Mesenchymal stem cell (in vitro differentiated cells and primary cell): ENCODE measurements around the gene BIVM.

ENCODE experiments used
- DNase-seq: peaks from one replicate; pipeline ENCODE4 v3.0.0-alpha.2; 2013
- H2AFZ ChIP-seq: one replicate; pipeline ENCODE4 v1.6.1; 2013; ENCODE audit warnings: low read depth, mild to moderate bottlenecking, control low read depth, inconsistent platforms, low read length, moderate library complexity
- H2AK5ac ChIP-seq: 2 replicates; pipeline ENCODE4 v1.6.1; 2013; ENCODE audit warnings: low read length, moderate library complexity, mild to moderate bottlenecking, inconsistent platforms; ENCODE audit not compliant: severe bottlenecking
- H2BK120ac ChIP-seq: one replicate; pipeline ENCODE4 v1.6.1; 2013; ENCODE audit warnings: low read depth, mild to moderate bottlenecking, inconsistent platforms, low read length, moderate library complexity
- H2BK12ac ChIP-seq, 2 experiments: one replicate each; pipeline ENCODE4 v1.6.1; 2013; ENCODE audit warnings: inconsistent platforms in 2 of 2, low read length in 2 of 2, mild to moderate bottlenecking in 2 of 2, moderate library complexity in 2 of 2, control low read depth in 1 of 2
- H2BK15ac ChIP-seq: one replicate; pipeline ENCODE4 v1.6.1; 2013; ENCODE audit warnings: mild to moderate bottlenecking, low read depth, inconsistent platforms; ENCODE audit not compliant: poor library complexity, severe bottlenecking
- H2BK5ac ChIP-seq: 2 replicates; pipeline ENCODE4 v1.6.1; 2013; ENCODE audit warnings: low read depth, mild to moderate bottlenecking, low read length, control low read depth, inconsistent platforms; ENCODE audit not compliant: poor library complexity, severe bottlenecking
- H3K14ac ChIP-seq, 2 experiments: one replicate each; pipeline ENCODE4 v1.6.1; 2013; ENCODE audit warnings: inconsistent platforms in 2 of 2, low read length in 2 of 2, control low read depth in 1 of 2, mild to moderate bottlenecking in 1 of 2, moderate library complexity in 1 of 2
- H3K18ac ChIP-seq, 2 experiments: one replicate each; pipeline ENCODE4 v1.6.1; 2013; ENCODE audit warnings: inconsistent platforms in 2 of 2, low read length in 2 of 2, control low read depth in 1 of 2, low read depth in 1 of 2, mild to moderate bottlenecking in 1 of 2
- H3K23ac ChIP-seq, 2 experiments: one replicate each; pipeline ENCODE4 v1.6.1; 2013; ENCODE audit warnings: inconsistent platforms in 2 of 2, low read length in 2 of 2, mild to moderate bottlenecking in 2 of 2, moderate library complexity in 2 of 2, control low read depth in 1 of 2
- H3K27ac ChIP-seq: 2 replicates; pipeline ENCODE4 v1.5.1; 2013; ENCODE audit warnings: mild to moderate bottlenecking, moderate library complexity, low read length, control low read depth, inconsistent platforms; ENCODE audit not compliant: poor library complexity, severe bottlenecking
- H3K27me3 ChIP-seq, 2 experiments: 2 replicates each; pipeline versions ENCODE4 v1.6.1 to v1.7.0; 2013; ENCODE audit warnings: low read length in 2 of 2, mild to moderate bottlenecking in 2 of 2, moderate library complexity in 2 of 2, control low read depth in 1 of 2, inconsistent platforms in 1 of 2; ENCODE audit not compliant: control insufficient read depth in 1 of 2, insufficient read depth in 1 of 2
- H3K36me3 ChIP-seq, 2 experiments: 2 replicates each; pipeline versions ENCODE4 v1.6.1 to v1.7.0; 2013; ENCODE audit warnings: low read length in 2 of 2, control low read depth in 1 of 2, inconsistent platforms in 1 of 2, low read depth in 1 of 2, mild to moderate bottlenecking in 1 of 2; ENCODE audit not compliant: insufficient read depth in 2 of 2, control insufficient read depth in 1 of 2
- H3K4ac ChIP-seq, 2 experiments: one replicate each; pipeline ENCODE4 v1.6.1; 2013; ENCODE audit warnings: inconsistent platforms in 2 of 2, low read length in 2 of 2, mild to moderate bottlenecking in 2 of 2, moderate library complexity in 2 of 2, control low read depth in 1 of 2, low read depth in 1 of 2
- H3K4me1 ChIP-seq: 2 replicates; pipeline ENCODE4 v1.6.1; 2013; ENCODE audit warnings: low read depth, low read length, control low read depth; ENCODE audit not compliant: control insufficient read depth, insufficient read depth
- H3K4me2 ChIP-seq: 2 replicates; pipeline ENCODE4 v1.6.1; 2013; ENCODE audit warnings: low read length, mild to moderate bottlenecking, inconsistent platforms; ENCODE audit not compliant: poor library complexity, severe bottlenecking
- H3K4me3 ChIP-seq, 2 experiments: 2 replicates each; pipeline versions ENCODE4 v1.5.1 to v1.7.0; 2013; ENCODE audit warnings: low read length in 2 of 2, mild to moderate bottlenecking in 2 of 2, control low read depth in 1 of 2, low read depth in 1 of 2; ENCODE audit not compliant: insufficient read depth in 1 of 2
- H3K79me1 ChIP-seq: replicated peaks from 2 replicates; pipeline ENCODE4 v1.6.1; 2013; ENCODE audit warnings: mild to moderate bottlenecking, control low read depth, low read length, inconsistent platforms; ENCODE audit not compliant: poor library complexity, severe bottlenecking
- H3K9ac ChIP-seq: 2 replicates; pipeline ENCODE4 v1.7.0; 2013; ENCODE audit warnings: mild to moderate bottlenecking, low read length, moderate library complexity
- H3K9me3 ChIP-seq: 2 replicates; pipeline ENCODE4 v1.7.0; 2013; ENCODE audit warnings: mild to moderate bottlenecking, low read length; ENCODE audit not compliant: control insufficient read depth
- H4K8ac ChIP-seq: one replicate; pipeline ENCODE4 v1.6.1; 2013; ENCODE audit warnings: inconsistent platforms, mild to moderate bottlenecking, low read length, moderate library complexity
- H4K91ac ChIP-seq: one replicate; pipeline ENCODE4 v1.6.1; 2013; ENCODE audit warnings: mild to moderate bottlenecking, low read length, inconsistent platforms
- WGBS: methylation state at CpG from one replicate; pipeline ENCODE4 v1.1.7; 2013; ENCODE audit warnings: mixed read lengths; 5-methylcytosine and 5-hydroxymethylcytosine counted together

Gene BIVM

GRCh38 chr13:102814025-102814607 lies 15.2 kb downstream of the BIVM start:
- H3K9ac ChIP-seq, result no peak overlapping the region

DNA sequence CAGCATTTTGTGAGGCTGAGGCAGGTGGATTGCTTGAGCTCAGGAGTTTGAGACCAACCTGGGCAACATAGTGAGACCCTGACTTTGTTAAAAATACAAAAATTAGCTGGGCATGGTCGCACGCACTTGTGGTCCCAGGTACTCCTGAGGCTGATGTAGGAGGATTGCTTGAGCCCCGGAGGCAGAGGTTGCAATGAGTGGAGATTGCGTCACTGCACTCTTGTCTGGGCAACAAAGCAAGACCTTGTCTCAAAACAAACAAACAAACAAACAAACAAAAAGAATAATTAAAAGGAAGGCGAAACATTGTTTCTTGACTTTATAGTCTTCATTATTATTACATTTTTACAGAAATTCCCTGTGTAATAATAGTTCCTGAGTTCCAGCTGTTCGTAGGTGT lies 15.9 kb downstream of the BIVM start:
- H3K9ac ChIP-seq, result no peak overlapping the region
- H3K4me1 ChIP-seq, result peaks cover 9% of the 10 kb centered on the region

More at GRCh38 chr13:102814025-102814607, 15.2 kb downstream of the BIVM start:
- DNase-seq, result no peak
- H2AK5ac ChIP-seq, result peak overlapping the region; percentile 91
- no peaks in the 10 kb centered on the region for H3K79me1 ChIP-seq
- H3K27ac ChIP-seq, result peak overlapping the region; percentile 63
- no peak overlapping the region for H3K14ac ChIP-seq
- no peak overlapping the region for H4K91ac ChIP-seq
- no peak overlapping the region for H3K4me3 ChIP-seq
- no peak overlapping the region for H4K8ac ChIP-seq
- no peak overlapping the region for H3K23ac ChIP-seq
- H2BK5ac ChIP-seq, result no peak overlapping the region
- no peak overlapping the region for H2BK15ac ChIP-seq
- 95% methylated on average over 7 of the region's 7 CpGs for WGBS
- H3K18ac ChIP-seq, result no peak overlapping the region
- no peak overlapping the region for H2BK12ac ChIP-seq
- peaks cover 8% of the 10 kb centered on the region for H3K4me1 ChIP-seq
- H2AFZ ChIP-seq, result no peak overlapping the region
- H2BK120ac ChIP-seq, result no peak overlapping the region
- H3K27me3 ChIP-seq, result no peaks in the 10 kb centered on the region
- H3K36me3 ChIP-seq, result peaks cover 7 to 59% of the 10 kb centered on the region in 2 experiments
- no peak overlapping the region for H3K4me2 ChIP-seq
- peaks cover 13% of the 10 kb centered on the region for H3K9me3 ChIP-seq
- no peak overlapping the region for H3K4ac ChIP-seq

GRCh38 chr13:102815788-102816187 lies 16.9 kb downstream of the BIVM start:
- WGBS, result 100% methylated on average over 3 of the region's 5 CpGs
- Histone ChIP-seq H3K36me3 (peaks cover under 1 to 56% of the 10 kb centered on the region in 2 experiments), H3K18ac (no peak overlapping the region)

More for the DNA sequence above, 15.9 kb downstream of the BIVM start:
- Histone ChIP-seq H3K23ac (no peak overlapping the region), H2AK5ac (peak overlapping the region; percentile 95), H2BK5ac (peak overlapping the region; percentile 10), H3K79me1 (no peaks in the 10 kb centered on the region), H2BK120ac (no peak overlapping the region), H3K4me2 (no peak overlapping the region), H3K27ac (peak overlapping the region; percentile 41), H2BK15ac (no peak overlapping the region), H3K27me3 (no peaks in the 10 kb centered on the region), H3K36me3 (peaks cover 5 to 60% of the 10 kb centered on the region in 2 experiments), H3K18ac (no peak overlapping the region), H2BK12ac (no peak overlapping the region), H4K91ac (no peak overlapping the region), H3K9me3 (peaks cover 13% of the 10 kb centered on the region), H3K4ac (no peak overlapping the region), H3K4me3 (no peak overlapping the region), H2AFZ (no peak overlapping the region), H4K8ac (no peak overlapping the region), H3K14ac (no peak overlapping the region)
- DNase-seq, result no peak
- 96% methylated on average over 4 of the region's 6 CpGs for WGBS

GRCh38 chr13:102816708-102817107 lies 17.8 kb downstream of the BIVM start:
- no peak overlapping the region for H2AK5ac ChIP-seq
- no peak for DNase-seq
- no peaks in the 10 kb centered on the region for H3K9me3 ChIP-seq
- no peak overlapping the region for H2AFZ ChIP-seq
- H3K27me3 ChIP-seq, result no peaks in the 10 kb centered on the region
- H3K18ac ChIP-seq, result no peak overlapping the region
- no peak overlapping the region for H3K14ac ChIP-seq
- H3K4me1 ChIP-seq, result peaks cover 11% of the 10 kb centered on the region
- H4K91ac ChIP-seq, result no peak overlapping the region
- no peak overlapping the region for H3K4me3 ChIP-seq
- WGBS, result 93% methylated on average over 3 of the region's 4 CpGs
- H4K8ac ChIP-seq, result no peak overlapping the region
- peak overlapping the region; percentile 28 for H3K4me2 ChIP-seq
- H2BK120ac ChIP-seq, result no peak overlapping the region
- no peak overlapping the region for H2BK15ac ChIP-seq
- no peak overlapping the region for H2BK12ac ChIP-seq
- peaks cover 0 to 58% of the 10 kb centered on the region in 2 experiments for H3K36me3 ChIP-seq
- peak overlapping the region; percentile 100 for H3K27ac ChIP-seq
- peaks cover 2% of the 10 kb centered on the region for H3K79me1 ChIP-seq
- no peak overlapping the region for H3K23ac ChIP-seq
- peak overlapping the region; percentile 44 for H2BK5ac ChIP-seq
- H3K9ac ChIP-seq, result no peak overlapping the region
- H3K4ac ChIP-seq, result no peak overlapping the region

More at GRCh38 chr13:102815788-102816187, 16.9 kb downstream of the BIVM start:
- Histone ChIP-seq H2AFZ (no peak overlapping the region), H3K4me2 (no peak overlapping the region), H3K9ac (no peak overlapping the region), H3K4me3 (no peak overlapping the region), H2BK120ac (no peak overlapping the region), H3K4me1 (peaks cover 11% of the 10 kb centered on the region), H2AK5ac (peak overlapping the region; percentile 94), H2BK5ac (no peak overlapping the region), H3K9me3 (peaks cover 6% of the 10 kb centered on the region), H3K27me3 (no peaks in the 10 kb centered on the region), H3K27ac (peak overlapping the region; percentile 92), H2BK15ac (no peak overlapping the region), H4K91ac (no peak overlapping the region), H4K8ac (no peak overlapping the region), H2BK12ac (no peak overlapping the region), H3K79me1 (no peaks in the 10 kb centered on the region), H3K4ac (no peak overlapping the region), H3K23ac (no peak overlapping the region), H3K14ac (no peak overlapping the region)
- DNase-seq, result no peak
